Stimulated activated CD4-positive, alpha-beta T cell treated with anti-CD3 and anti-CD28 coated beads, TNF-alpha, amount 100 ng/mL, for 4 hours (primary cell): Measurements from ENCODE around the gene SLC6A7.

Experiments used
- DNase-seq, 3 experiments: peaks; one replicate each; pipeline ENCODE4 v3.0.0-alpha.2; 2020; ENCODE audit warnings: low read depth in 3 of 3

SLC6A7 gene

GRCh38 chr5:150155258-150156026 is 34.4 kb upstream of the SLC6A7 start, which contains the start of gene PDGFRB:
PDGFRB (minus strand) TSS chr5:150155845; CDS start chr5:150137047, 18,798 bp downstream.
- DNase-seq, result peak in 1 of 3 experiments; percentile 8

DNA sequence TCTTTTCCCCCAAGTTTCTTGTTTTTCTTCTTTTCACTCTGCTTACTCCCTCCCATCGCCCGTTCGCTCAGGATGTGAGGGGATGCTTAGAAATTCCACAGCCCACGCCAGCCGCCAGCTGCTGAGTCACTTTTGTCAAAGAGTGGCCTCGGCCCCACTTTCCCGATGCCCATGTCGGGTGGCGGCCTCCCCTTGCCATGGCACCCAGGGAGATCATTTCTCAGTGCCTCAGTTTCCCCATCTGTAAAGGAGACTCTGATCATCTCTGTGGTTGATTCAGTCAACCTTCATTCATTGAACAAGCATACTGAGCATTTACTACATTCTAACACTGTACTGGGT is 33.9 kb upstream of the SLC6A7 start:
- DNase-seq, result no peak

- no peak for DNase-seq
Observed at GRCh38 chr5:150156540-150156939, 33.3 kb upstream of the SLC6A7 start.

DNA sequence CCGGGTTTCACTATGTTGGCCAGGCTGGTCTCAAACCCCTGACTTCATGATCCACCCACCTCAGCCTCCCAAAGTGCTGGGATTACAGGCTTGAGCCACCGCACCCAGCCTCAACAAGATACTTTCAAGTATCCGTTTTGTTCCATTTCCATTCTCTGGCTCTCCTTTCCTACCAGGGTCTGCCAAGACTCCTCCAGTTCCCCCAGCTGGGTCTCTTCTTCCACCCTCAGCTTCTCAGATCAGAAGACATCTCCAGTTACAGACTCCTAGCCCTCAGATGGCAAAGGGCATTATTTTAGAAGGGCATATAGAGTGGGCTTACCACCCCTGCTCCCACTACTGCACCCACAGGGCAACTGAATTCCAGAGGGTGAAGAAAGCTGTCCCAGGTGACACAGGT is 32.7 kb upstream of the SLC6A7 start:
- no peak for DNase-seq

- DNase-seq, result no peak
Observed at GRCh38 chr5:150158170-150158949, 31.5 kb upstream of the SLC6A7 start.

- no peak for DNase-seq
Observed at GRCh38 chr5:150159031-150159430, 30.8 kb upstream of the SLC6A7 start.

DNA sequence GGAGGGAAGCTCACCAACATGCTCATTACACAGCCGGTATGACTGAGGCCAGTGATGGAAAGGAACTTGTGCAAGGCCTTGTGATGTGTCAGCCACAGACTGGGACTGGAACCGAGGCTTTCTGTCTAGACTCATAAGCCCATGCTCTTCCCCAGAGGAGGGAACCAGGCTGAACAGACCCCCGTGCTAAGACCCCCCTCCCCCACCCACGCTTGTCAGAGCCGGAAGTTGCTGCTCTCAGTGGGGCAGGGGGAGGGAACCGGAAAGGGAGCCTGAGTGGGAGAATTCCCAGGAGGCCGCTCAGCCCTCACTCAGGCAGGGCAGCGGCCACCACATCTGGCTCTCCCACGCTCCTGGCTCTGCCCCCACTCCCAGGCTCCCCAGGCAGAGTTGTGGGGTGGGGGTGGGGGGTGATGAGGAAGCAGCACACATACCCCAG is 30.1 kb upstream of the SLC6A7 start:
- DNase-seq, result no peak

GRCh38 chr5:150160448-150161081 is 29.3 kb upstream of the SLC6A7 start:
- DNase-seq, result no peak

DNA sequence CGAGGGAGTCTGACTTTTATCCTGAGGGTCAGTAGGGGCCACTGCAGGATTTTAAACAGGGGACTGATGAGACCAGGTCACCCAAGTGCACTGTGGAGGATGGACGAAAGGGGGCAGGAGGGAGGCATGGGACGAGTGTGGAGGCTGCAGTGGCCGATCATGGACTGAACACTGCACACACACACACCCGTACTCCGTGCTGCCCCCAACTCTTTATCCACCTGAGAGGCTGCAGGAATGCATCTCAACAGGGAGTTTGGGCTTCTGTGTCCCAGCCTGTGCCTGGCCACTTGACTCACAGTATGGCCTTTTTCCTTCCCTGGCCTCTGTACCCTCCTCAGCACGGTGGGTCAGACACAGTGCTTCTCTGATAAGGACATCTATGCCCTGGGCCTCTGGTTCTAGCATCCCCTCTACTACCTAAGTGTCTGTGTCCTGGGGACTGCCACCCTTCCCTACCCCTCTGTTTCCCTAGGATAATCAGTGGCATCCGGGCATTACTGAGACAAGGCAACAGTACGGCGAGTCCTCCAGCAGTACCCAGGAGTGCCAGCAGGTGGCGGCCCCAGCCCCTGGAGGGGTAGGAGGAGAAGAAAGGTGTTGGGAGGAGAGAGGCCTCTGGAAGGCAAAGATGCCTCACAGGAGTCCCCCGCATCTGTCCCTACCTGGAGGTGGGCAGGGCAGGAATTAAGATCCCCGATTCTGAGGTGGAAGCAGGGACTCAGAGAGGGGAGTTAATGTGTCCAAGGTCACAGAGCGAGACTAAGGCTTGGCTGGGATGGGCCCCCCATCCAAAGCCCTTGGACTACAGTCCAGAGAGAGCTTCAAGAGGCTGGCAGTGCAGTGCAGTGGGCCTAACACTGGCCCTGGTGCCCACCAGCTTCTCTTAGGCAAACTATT is 28.4 kb upstream of the SLC6A7 start:
- peak; percentile 52 to 64 (median 53) for DNase-seq

GRCh38 chr5:150162142-150162513 is 27.7 kb upstream of the SLC6A7 start:
- no peak for DNase-seq

DNA sequence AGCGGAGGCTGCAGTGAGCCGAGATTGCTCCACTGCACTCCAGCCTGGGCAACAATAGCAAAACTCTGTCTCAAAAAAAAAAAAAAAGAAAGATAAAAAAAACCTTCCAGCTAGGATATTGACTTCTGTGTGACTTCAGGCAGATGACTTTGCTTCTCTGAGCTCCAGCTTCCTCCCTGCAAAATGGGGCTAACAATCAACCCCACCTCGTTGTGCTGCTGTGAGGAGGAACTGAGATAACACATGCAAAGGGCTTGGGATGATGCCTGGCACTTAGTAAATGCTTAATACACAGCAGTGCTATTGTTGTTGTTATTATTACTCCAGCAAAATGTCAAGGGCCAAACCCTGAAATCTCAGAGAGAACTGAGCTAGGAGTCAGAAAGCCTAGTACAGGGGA is 26.8 kb upstream of the SLC6A7 start:
- no peak for DNase-seq

DNA sequence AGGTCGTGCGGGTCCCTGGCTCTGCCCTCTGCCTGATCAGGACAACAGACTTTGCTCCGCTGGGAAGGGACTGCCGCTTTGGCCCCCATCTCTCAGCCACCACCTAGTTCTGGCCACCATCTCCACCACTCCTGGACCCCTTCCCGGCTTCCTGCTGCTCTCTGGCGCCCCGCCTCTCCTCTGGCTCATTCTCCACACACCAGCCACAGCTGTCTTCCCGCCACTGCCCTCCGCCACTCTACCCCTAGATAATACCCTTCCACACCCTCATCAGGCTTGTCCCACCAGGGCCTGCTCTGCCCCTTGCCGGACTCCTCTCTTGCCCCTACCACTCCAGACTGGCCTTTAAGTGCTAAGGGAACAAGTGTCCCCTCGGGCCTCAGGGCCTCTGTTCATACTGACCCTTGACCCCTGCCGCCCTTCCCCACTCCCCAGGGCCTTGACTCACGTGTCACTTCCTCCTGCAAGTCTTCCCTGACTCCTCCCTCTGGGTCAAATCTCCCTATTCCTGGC is 26.3 kb upstream of the SLC6A7 start:
- DNase-seq, result no peak

GRCh38 chr5:150164211-150164980 is 25.5 kb upstream of the SLC6A7 start:
- DNase-seq, result no peak

DNA sequence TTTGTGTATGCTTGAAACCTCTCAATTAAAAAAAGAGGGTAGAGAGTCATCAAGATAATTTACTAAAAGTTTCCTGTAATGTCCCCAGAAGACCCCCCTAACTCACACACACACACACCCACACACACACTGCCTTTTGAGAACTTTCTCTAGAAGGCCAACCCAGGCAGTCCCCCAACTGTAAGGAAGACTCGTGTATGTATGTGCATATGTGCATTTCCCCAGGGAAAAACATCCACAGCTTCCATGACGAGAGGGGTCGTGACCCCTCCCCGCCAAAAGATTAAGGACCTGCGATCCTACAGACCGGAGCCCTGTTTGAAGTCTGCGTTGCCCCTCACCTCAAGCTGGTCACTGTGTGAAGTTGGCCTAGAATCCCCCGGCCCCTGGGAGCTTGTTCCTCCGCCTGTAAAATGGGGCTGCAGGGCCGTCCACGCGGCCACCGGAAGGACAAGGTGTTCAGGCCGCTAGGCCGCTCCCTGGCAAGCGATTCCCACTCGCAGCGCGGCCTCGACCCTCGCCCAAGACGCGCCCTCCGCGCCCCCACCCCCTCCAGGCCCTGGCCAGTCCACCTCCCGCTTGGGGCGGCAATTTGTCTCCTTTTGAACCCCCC is 23.7 kb upstream of the SLC6A7 start:
- no peak for DNase-seq

GRCh38 chr5:150166650-150167511 is 23.0 kb upstream of the SLC6A7 start, which contains the start of gene CDX1:
CDX1 (plus strand) TSS chr5:150166778; CDS start chr5:150166877, 99 bp downstream.
- no peak for DNase-seq

DNA sequence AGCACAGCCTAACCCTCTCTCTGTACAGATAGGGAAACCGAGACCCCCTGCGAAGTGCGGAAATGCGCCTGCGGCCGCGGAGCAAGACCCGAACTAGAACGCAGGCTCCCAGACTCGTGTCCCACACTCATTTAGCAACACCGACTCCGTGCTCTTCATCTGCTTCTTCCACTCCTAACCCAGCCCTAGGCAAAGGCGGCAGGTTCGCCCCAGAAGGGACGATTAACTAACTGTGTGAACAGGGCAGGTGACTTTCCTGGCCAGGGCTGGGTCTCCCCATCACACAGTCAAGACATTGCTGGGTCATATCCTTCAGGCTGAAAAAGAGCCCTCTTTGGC is 22.4 kb upstream of the SLC6A7 start:
- no peak for DNase-seq

- DNase-seq, result no peak
Observed at GRCh38 chr5:150167908-150168307, 22.0 kb upstream of the SLC6A7 start.

DNA sequence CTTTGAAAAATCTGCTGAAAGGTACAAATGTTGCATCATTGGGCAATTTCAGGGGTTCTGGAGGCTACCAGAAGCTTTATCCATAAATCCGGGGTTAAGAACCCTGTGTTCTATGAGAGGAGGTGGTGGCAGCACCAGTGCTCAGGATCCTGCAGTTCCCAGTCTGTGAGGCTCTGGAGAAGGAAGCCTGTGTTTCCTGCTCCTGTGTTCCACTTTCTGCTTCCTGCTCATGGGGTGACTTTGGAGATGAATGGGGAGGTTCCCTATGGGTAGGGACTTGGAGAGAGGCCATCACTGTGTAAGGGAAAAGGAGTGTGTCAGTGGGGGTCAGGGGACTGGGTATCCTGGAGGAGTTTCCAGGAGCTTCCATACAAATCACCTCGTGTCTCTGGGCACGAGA is 21.0 kb upstream of the SLC6A7 start:
- no peak for DNase-seq

DNA sequence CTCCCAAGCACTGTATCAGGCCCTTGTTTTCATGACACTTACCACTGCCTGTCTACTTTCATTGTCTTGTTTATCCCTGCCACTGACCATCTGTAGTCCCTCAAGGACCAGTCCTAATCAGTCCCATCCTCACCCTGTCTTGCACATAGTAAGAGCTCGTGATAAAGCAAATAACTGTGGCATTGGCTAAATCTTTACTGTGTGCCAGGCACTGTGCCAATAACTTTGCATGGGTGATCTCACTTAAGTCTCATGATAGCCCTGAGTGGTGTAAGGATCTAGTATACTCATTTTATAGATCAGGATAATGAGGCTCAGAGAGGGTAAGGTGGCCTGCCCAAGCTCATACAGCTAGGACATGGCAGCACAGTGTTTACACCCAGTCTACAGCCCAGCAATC is 17.7 kb upstream of the SLC6A7 start:
- DNase-seq, result no peak
